Activated CD4-positive, alpha-beta T cell treated with anti-CD3 and anti-CD28 coated beads, Interleukin-2, amount 50 U/mL, for 24 hours (primary cell): ENCODE data around the gene GARNL3.

Experiments used
- DNase-seq, 2 donors: peaks; one replicate each; pipeline ENCODE4 v3.0.0-alpha.2; 2020; ENCODE audit warnings: low read depth in 1 of 2, low spot score in 1 of 2

The GARNL3 gene, protein sequence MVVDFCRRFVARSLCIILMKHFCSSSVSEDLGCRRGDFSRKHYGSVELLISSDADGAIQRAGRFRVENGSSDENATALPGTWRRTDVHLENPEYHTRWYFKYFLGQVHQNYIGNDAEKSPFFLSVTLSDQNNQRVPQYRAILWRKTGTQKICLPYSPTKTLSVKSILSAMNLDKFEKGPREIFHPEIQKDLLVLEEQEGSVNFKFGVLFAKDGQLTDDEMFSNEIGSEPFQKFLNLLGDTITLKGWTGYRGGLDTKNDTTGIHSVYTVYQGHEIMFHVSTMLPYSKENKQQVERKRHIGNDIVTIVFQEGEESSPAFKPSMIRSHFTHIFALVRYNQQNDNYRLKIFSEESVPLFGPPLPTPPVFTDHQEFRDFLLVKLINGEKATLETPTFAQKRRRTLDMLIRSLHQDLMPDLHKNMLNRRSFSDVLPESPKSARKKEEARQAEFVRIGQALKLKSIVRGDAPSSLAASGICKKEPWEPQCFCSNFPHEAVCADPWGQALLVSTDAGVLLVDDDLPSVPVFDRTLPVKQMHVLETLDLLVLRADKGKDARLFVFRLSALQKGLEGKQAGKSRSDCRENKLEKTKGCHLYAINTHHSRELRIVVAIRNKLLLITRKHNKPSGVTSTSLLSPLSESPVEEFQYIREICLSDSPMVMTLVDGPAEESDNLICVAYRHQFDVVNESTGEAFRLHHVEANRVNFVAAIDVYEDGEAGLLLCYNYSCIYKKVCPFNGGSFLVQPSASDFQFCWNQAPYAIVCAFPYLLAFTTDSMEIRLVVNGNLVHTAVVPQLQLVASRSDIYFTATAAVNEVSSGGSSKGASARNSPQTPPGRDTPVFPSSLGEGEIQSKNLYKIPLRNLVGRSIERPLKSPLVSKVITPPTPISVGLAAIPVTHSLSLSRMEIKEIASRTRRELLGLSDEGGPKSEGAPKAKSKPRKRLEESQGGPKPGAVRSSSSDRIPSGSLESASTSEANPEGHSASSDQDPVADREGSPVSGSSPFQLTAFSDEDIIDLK

DNA sequence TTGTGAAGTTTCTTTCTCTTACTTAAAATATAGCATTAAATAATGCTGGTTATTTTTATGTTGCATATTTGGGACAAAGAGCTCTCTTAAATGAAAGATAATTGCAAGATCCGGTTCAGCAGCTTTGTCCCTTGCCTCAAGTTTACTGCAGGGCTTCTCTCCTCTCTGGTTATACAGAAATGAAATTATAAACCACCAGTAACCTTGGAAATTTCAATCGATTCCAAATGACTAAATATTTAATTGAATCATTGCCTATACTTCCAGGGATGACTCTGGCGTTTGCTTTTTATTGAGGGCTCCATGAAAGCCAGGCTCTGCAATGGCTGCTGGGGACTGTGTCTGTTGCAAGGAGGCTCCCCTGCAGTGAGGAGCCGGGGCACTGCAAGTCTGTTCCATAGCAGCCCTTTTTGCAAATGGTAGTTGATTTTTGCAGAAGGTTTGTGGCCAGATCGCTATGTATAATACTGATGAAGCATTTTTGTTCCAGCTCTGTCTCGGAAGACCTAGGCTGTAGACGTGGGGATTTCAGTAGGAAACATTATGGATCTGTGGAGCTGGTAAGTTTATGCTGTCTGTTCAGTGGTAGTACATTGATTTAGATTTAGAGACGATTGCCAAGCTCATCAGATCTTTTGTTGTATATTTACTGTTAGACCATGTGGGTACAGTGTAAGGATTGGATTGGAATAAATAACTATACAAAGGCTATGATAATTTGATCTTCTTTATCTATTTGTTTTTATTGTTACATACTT, at the start of gene GARNL3:
Gene GARNL3, plus strand, starts transcription at position 313 of the 758 bp plus-strand sequence. Its CDS starts 104 bp downstream, at position 417.
- no peak for DNase-seq

GRCh38 chr9:127215268-127216209, 49.0 kb upstream of the GARNL3 start:
- no peak for DNase-seq

- no peak for DNase-seq
Observed at GRCh38 chr9:127216210-127216887, 48.2 kb upstream of the GARNL3 start.

GRCh38 chr9:127216888-127217217, 47.7 kb upstream of the GARNL3 start:
- DNase-seq, result no peak

GRCh38 chr9:127218818-127219217, 45.8 kb upstream of the GARNL3 start:
- DNase-seq, result no peak

DNA sequence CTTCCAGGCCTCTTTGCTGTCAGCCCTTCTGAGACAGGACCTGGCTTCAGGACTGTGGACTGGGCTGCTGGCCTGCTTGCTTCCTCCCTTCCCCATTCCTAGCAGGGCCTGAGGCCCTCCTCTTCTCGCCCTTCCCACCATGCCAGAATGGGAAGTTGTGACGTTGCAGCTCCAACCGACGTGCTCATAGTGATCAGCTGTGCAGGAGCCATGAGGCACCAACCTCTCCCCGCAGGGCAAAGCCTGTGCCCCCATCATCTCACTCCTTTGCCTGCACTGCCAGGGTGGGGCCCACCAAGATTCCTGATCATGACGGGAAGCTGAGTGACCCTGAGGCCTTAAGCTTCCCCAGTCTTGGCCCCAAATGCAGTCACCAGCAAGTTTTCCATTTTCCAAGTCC, 45.1 kb upstream of the GARNL3 start:
- no peak for DNase-seq

DNA sequence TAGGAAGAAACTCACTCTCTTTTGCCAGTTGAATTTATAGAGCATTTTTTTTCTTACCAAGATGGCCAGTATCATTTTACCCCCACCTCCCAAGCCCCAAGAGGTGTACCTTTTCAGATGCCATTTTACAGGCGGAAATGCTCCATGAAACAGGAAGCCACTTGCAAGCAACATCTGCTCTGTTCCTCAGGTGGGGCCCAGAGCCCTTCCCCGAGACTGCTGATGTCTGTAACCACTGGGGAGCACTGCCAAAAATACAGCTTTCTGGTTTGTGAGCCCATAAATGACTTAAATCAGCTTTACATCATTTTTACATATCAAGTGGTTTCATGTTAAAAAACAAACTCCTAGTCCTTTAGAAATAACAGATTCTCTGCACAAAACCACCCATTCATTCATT, 42.9 kb upstream of the GARNL3 start:
- DNase-seq, result no peak

GRCh38 chr9:127222388-127223095, 42.0 kb upstream of the GARNL3 start:
- DNase-seq, result no peak

GRCh38 chr9:127223266-127223665, 41.3 kb upstream of the GARNL3 start:
- no peak for DNase-seq

- no peak for DNase-seq
Observed at GRCh38 chr9:127223810-127224177, 40.8 kb upstream of the GARNL3 start.

- DNase-seq, result peak; percentile 75 to 79
Observed at GRCh38 chr9:127224178-127224882, 40.2 kb upstream of the GARNL3 start.

- peak; percentile 81 to 86 for DNase-seq
Observed at GRCh38 chr9:127224883-127225739, 39.5 kb upstream of the GARNL3 start.

- no peak for DNase-seq
Observed at GRCh38 chr9:127225801-127226625, 38.6 kb upstream of the GARNL3 start.

GRCh38 chr9:127229691-127230417, 34.7 kb upstream of the GARNL3 start:
- DNase-seq, result no peak

DNA sequence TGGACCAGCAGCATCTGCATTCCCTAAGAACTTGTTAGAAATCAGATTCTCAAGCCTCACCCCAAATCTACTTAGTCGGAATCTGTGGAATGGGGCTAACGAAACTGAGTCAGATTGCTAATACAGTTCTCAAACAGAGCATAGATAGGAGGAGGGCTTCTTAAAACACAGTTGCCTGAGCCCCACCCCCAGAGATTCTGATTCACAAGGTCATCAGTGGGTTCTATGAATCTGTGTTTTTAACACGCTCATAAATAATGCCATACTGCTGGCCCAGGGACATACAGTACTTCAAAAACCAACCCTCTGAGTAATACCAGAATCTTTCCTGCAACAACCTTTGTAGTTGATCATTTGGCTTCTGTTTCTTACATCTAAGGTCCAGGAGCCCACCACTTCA, 32.9 kb upstream of the GARNL3 start:
- no peak for DNase-seq
